BE2C (cell line): ENCODE data around the gene ACBD6.

Experiments
- DNase-seq: peaks from one replicate; pipeline ENCODE4 v3.0.0-alpha.2; 2020
- H3K27me3 ChIP-seq: fragments of 250-450 bp; sonication (Bioruptor Pico); 2 replicates; pipeline ENCODE4 v1.5.1; 2020; ENCODE audit warnings: mild to moderate bottlenecking
- H3K36me3 ChIP-seq: fragments of 250-450 bp; sonication (Bioruptor Pico); 2 replicates; pipeline ENCODE4 v1.5.1; 2020; ENCODE audit warnings: mild to moderate bottlenecking
- H3K4me1 ChIP-seq: fragments of 250-450 bp; sonication (Bioruptor Pico); 2 replicates; pipeline ENCODE4 v1.5.1; 2020
- H3K4me3 ChIP-seq: 2 replicates; pipeline ENCODE4 v1.5.1; 2011; ENCODE audit warnings: low read depth, low read length
- H3K9me3 ChIP-seq: fragments of 250-450 bp; sonication (Bioruptor Pico); 2 replicates; pipeline ENCODE4 v1.5.1; 2020
- TF ChIP-seq, protein P1 (sequence below): IDR thresholded peaks from 2 replicates; pipeline ENCODE4 v1.5.1; 2012; ENCODE audit warnings: mild to moderate bottlenecking, low read depth, low read length

Gene ACBD6

DNA sequence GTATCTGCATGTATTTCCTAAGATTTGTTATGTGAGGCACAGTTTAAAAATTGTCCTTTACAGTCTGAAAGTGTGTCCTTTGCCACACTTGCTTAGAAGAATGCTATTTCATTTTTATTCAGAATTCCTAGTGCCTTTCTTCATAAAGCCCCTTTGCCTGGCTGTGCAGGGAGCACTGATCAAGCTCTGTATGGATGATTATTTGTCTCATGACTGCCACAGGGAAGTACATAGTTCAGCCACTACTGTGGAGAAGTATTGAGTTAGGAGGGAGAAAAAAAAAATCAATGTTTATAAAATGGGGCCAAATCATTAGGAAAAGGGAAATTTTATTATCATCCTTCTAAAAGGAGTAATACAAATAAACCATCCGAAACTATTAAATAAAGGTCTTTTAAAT lies 220.9 kb downstream of the ACBD6 start:
- Histone ChIP-seq H3K9me3 (no peaks in the 10 kb centered on the region), H3K27me3 (no peaks in the 10 kb centered on the region), H3K4me1 (peaks cover 7% of the 10 kb centered on the region), H3K4me3 (no peak overlapping the region), H3K36me3 (no peaks in the 10 kb centered on the region)
- TF ChIP-seq, protein P1, sequence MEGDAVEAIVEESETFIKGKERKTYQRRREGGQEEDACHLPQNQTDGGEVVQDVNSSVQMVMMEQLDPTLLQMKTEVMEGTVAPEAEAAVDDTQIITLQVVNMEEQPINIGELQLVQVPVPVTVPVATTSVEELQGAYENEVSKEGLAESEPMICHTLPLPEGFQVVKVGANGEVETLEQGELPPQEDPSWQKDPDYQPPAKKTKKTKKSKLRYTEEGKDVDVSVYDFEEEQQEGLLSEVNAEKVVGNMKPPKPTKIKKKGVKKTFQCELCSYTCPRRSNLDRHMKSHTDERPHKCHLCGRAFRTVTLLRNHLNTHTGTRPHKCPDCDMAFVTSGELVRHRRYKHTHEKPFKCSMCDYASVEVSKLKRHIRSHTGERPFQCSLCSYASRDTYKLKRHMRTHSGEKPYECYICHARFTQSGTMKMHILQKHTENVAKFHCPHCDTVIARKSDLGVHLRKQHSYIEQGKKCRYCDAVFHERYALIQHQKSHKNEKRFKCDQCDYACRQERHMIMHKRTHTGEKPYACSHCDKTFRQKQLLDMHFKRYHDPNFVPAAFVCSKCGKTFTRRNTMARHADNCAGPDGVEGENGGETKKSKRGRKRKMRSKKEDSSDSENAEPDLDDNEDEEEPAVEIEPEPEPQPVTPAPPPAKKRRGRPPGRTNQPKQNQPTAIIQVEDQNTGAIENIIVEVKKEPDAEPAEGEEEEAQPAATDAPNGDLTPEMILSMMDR, result no peak
- DNase-seq, result no peak

DNA sequence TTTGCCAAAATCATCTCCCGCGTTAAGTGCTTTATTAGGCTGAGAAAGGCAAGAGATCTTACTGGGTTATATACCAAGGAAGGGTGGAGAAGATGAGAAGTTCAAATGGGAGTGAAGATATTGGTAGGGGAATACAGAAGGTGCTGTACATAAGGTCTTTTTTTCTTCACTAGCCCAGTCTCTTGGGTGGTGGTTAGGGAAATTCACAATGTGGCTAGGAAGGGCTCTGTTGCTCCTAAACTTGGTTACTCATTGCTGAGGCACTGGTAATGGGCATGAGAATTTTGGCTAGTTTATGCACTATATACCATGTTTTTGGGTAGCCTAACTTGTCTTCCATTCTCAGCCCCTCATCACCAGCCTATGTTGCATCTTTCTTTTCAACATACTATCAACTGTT lies 221.8 kb downstream of the ACBD6 start:
- no peak overlapping the region for H3K4me3 ChIP-seq
- TF ChIP-seq, protein P1, result no peak
- no peaks in the 10 kb centered on the region for H3K9me3 ChIP-seq
- H3K36me3 ChIP-seq, result no peaks in the 10 kb centered on the region
- H3K4me1 ChIP-seq, result peaks cover 7% of the 10 kb centered on the region
- DNase-seq, result no peak
- H3K27me3 ChIP-seq, result no peaks in the 10 kb centered on the region

DNA sequence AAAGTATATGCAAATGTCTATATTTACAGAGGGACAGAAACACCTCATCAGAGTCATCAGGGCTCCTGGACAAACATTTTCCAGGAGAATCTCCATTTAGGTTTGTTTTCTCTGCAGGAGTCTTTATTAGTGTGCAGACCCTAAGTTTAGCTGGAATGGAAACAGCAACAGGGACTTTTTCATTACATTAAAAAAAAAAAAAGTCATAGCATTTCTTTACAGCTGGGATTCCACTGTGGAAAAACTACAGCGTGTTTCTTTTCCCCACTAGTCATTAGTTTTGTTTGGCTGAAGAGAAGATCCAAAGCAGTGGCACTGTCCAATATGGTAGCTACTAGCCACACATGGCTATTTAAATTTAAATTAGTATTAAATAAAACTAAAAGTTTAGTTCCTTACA lies 222.7 kb downstream of the ACBD6 start:
- Histone ChIP-seq H3K27me3 (no peaks in the 10 kb centered on the region), H3K4me3 (no peak overlapping the region), H3K4me1 (peaks cover 7% of the 10 kb centered on the region), H3K9me3 (no peaks in the 10 kb centered on the region), H3K36me3 (no peaks in the 10 kb centered on the region)
- TF ChIP-seq, protein P1, result no peak
- DNase-seq, result no peak

DNA sequence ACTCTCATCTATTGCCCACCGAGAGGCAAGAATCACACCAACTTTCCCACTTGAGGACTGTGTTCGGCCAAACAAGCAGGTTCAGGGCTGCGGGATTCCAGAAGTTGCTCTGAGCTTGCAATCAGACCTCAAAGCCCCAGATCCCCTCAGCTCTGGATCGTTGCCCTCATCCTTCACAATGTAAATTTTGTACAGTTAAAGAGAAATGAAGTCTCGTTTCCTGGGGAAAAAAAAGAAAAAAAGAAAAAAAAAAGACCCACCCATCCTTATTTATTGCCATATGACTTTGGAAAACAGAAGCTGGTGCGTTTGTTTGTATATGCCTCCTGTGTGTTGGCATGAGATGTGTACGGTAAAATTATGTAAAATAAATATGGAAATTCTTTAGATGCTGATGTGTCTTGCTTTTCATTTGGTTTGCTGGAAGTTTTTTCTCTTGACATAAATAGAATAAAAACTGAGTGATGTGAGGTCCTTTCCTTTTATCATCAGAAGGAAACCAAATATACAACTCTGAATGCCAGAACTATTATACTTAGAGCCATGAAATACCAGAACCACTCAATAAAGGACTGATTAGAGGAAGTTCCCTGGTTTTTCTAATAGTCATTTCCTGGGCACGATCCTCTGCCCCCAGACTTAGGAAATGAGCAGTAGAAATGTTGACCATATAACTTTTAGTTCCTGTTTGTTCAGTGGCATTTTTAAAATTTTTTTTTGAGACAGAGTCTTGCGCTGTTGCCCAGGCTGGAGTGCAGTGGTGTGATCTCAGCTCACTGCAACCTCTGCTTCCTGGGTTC lies 223.6 kb downstream of the ACBD6 start:
- H3K9me3 ChIP-seq, result no peaks in the 10 kb centered on the region
- H3K36me3 ChIP-seq, result no peaks in the 10 kb centered on the region; the same call in 1 of the 2 replicates
- no peaks in the 10 kb centered on the region for H3K27me3 ChIP-seq
- no peak for DNase-seq
- H3K4me3 ChIP-seq, result no peak overlapping the region
- TF ChIP-seq, protein P1, result no peak
- H3K4me1 ChIP-seq, result peaks cover 7% of the 10 kb centered on the region

DNA sequence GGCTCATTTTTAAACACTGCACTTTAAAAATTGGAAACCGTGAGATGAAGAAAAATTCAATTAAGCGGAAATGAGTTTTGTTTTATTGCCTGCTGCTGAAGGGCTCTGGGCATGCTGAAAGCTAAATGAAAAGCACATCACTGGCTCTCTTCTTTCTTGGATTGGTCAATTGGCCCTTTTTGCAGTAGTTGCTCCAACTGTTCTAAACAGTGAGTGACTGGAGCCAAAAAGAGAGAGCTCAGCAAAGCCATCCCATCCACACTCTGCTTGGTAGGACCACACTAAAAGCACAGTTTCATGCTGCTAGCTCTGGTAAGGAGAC lies 224.2 kb downstream of the ACBD6 start:
- Histone ChIP-seq H3K4me1 (peaks cover 7% of the 10 kb centered on the region), H3K36me3 (no peaks in the 10 kb centered on the region; the same call in 1 of the 2 replicates), H3K4me3 (no peak overlapping the region), H3K9me3 (no peaks in the 10 kb centered on the region), H3K27me3 (no peaks in the 10 kb centered on the region)
- DNase-seq, result no peak
- TF ChIP-seq, protein P1, result no peak

DNA sequence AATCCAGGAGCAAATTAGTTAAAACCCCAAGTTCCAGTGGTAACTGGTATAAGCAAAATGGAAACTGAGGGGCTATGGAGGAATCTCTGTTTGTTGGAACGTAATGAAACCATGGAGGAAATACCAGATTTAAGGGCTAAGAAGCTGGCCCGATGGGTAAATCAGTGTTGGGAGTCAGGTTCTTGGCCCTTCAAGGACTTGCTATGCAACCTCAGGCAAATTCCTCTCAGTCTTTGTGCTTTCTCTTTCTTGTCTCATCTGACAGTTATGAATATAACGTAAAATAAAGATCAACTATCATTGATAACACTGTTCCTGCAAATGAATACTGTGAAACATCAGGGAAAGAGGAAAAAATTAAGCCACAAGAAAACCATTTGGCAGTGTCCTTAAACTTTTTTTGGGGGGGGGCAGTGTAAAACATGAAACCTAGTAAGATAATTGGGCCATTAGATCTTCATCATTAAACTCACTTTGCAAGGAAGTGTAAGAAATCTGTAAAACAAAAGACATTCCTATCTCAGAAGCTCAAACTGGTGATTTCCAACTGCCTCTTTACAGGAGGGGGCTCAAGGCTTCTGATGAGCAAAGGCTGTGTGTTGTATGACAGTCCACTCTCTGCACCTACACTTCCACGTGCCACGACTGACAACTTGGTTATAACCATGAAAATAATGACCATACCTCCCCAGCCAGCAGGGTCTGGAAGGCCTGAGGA lies 224.7 kb downstream of the ACBD6 start:
- peaks cover 7% of the 10 kb centered on the region for H3K4me1 ChIP-seq
- H3K4me3 ChIP-seq, result no peak overlapping the region
- TF ChIP-seq, protein P1, result no peak
- H3K27me3 ChIP-seq, result no peaks in the 10 kb centered on the region
- H3K9me3 ChIP-seq, result no peaks in the 10 kb centered on the region
- no peaks in the 10 kb centered on the region; the same call in 1 of the 2 replicates for H3K36me3 ChIP-seq
- DNase-seq, result no peak
